NCI-H1694 treated with DMSO at 0.1 percent for 48 hours (cell line): ENCODE measurements around the gene ZFHX3.

Source experiments
- DNase-seq: peaks from one replicate; lab custom pipeline; 2025; lab: John Stamatoyannopoulos, UW

Gene ZFHX3

GRCh38 chr16:72875291-72876031 is 172.5 kb downstream of the ZFHX3 start:
- peak; percentile 68 for DNase-seq

GRCh38 chr16:72873853-72874252 is 174.1 kb downstream of the ZFHX3 start:
- DNase-seq: no peak

- DNase-seq: no peak
These were observed 174.9 kb downstream of the ZFHX3 start for GRCh38 chr16:72873044-72873443.

GRCh38 chr16:72865835-72866234 is 182.1 kb downstream of the ZFHX3 start:
- DNase-seq: no peak

- no peak for DNase-seq
These were observed 182.7 kb downstream of the ZFHX3 start for GRCh38 chr16:72865258-72865657.

GRCh38 chr16:72864130-72864833 is 183.6 kb downstream of the ZFHX3 start:
- DNase-seq: no peak

GRCh38 chr16:72862090-72862489 is 185.8 kb downstream of the ZFHX3 start:
- DNase-seq: no peak

- no peak for DNase-seq
These were observed 187.0 kb downstream of the ZFHX3 start for GRCh38 chr16:72860726-72861562.

GRCh38 chr16:72859581-72859980 is 188.3 kb downstream of the ZFHX3 start:
- no peak for DNase-seq

GRCh38 chr16:72858665-72859493 is 189.0 kb downstream of the ZFHX3 start:
- DNase-seq: no peak

- DNase-seq: no peak
These were observed 189.9 kb downstream of the ZFHX3 start for GRCh38 chr16:72857834-72858664.

GRCh38 chr16:72856797-72857196 is 191.1 kb downstream of the ZFHX3 start:
- DNase-seq: peak; percentile 12

GRCh38 chr16:72854267-72854959 is 193.5 kb downstream of the ZFHX3 start:
- no peak for DNase-seq

GRCh38 chr16:72853575-72854266 is 194.2 kb downstream of the ZFHX3 start:
- no peak for DNase-seq

- no peak for DNase-seq
These were observed 195.5 kb downstream of the ZFHX3 start for GRCh38 chr16:72852421-72852820.

- peak; percentile 10 for DNase-seq
These were observed 197.1 kb downstream of the ZFHX3 start for GRCh38 chr16:72850853-72851252.

GRCh38 chr16:72850021-72850420 is 197.9 kb downstream of the ZFHX3 start:
- DNase-seq: no peak

- DNase-seq: peak; percentile 62
These were observed 198.9 kb downstream of the ZFHX3 start for GRCh38 chr16:72848759-72849664.

- no peak for DNase-seq
These were observed 199.9 kb downstream of the ZFHX3 start for GRCh38 chr16:72848028-72848400.
